Activated T-cell treated with anti-CD3 and anti-CD28 coated beads, Interleukin-2, amount 50 U/mL, for 24 hours (primary cell): ENCODE data around the gene SLC35A4.

ENCODE experiments used
- DNase-seq: peaks from one replicate; pipeline ENCODE4 v3.0.0-alpha.2; 2020
- H3K27ac Mint-ChIP-seq: 2 replicates; pipeline ENCODE4 v1.8.0; 2020; ENCODE audit warnings: mild to moderate bottlenecking, mixed read lengths
- H3K27me3 Mint-ChIP-seq: 2 replicates; pipeline ENCODE4 v1.8.0; 2020; ENCODE audit warnings: mixed read lengths
- H3K36me3 Mint-ChIP-seq: 2 replicates; pipeline ENCODE4 v1.8.0; 2020; ENCODE audit warnings: low read depth, mixed read lengths
- H3K4me1 Mint-ChIP-seq: 2 replicates; pipeline ENCODE4 v1.8.0; 2020; ENCODE audit warnings: low read depth, mixed read lengths
- H3K4me3 Mint-ChIP-seq: 2 replicates; pipeline ENCODE4 v1.8.0; 2020; ENCODE audit warnings: mild to moderate bottlenecking, moderate library complexity, mixed read lengths
- H3K9me3 Mint-ChIP-seq: 2 replicates; pipeline ENCODE4 v1.8.0; 2020; ENCODE audit warnings: mixed read lengths

SLC35A4 gene

GRCh38 chr5:140551872-140552271 is 12.8 kb upstream of the SLC35A4 start:
- Mint-ChIP-seq H3K9me3 (no peaks in the 10 kb centered on the region), H3K36me3 (peaks cover 88% of the 10 kb centered on the region), H3K27ac (peak overlapping the region; percentile 92)

GRCh38 chr5:140553657-140554056 is 11.0 kb upstream of the SLC35A4 start:
- H3K4me1 Mint-ChIP-seq = peaks cover 82% of the 10 kb centered on the region
- peaks cover 83% of the 10 kb centered on the region for H3K36me3 Mint-ChIP-seq
- H3K27me3 Mint-ChIP-seq = no peaks in the 10 kb centered on the region
- peak overlapping the region; percentile 92 for H3K27ac Mint-ChIP-seq
- H3K9me3 Mint-ChIP-seq = no peaks in the 10 kb centered on the region
- no peak for DNase-seq
- peak overlapping the region; percentile 91 for H3K4me3 Mint-ChIP-seq

More at GRCh38 chr5:140551872-140552271, 12.8 kb upstream of the SLC35A4 start:
- H3K27me3 Mint-ChIP-seq = no peaks in the 10 kb centered on the region
- H3K4me1 Mint-ChIP-seq = peaks cover 91% of the 10 kb centered on the region
- DNase-seq = no peak
- H3K4me3 Mint-ChIP-seq = no peak overlapping the region

- Mint-ChIP-seq H3K36me3 (peaks cover 75% of the 10 kb centered on the region), H3K9me3 (no peaks in the 10 kb centered on the region), H3K4me1 (peaks cover 74% of the 10 kb centered on the region), H3K27me3 (no peaks in the 10 kb centered on the region), H3K27ac (peak overlapping the region; percentile 92), H3K4me3 (peak overlapping the region; percentile 91)
- no peak for DNase-seq
Observed at GRCh38 chr5:140554454-140554853, 10.2 kb upstream of the SLC35A4 start.

GRCh38 chr5:140555747-140556312 is 8.8 kb upstream of the SLC35A4 start:
- peak overlapping the region; percentile 91 for H3K4me3 Mint-ChIP-seq
- H3K27ac Mint-ChIP-seq = peak overlapping the region; percentile 92
- no peak for DNase-seq
- H3K27me3 Mint-ChIP-seq = no peaks in the 10 kb centered on the region
- H3K36me3 Mint-ChIP-seq = peaks cover 61% of the 10 kb centered on the region
- H3K4me1 Mint-ChIP-seq = peaks cover 63% of the 10 kb centered on the region
- H3K9me3 Mint-ChIP-seq = no peaks in the 10 kb centered on the region

GRCh38 chr5:140556438-140556837 is 8.2 kb upstream of the SLC35A4 start:
- Mint-ChIP-seq H3K9me3 (no peaks in the 10 kb centered on the region), H3K27ac (peak overlapping the region; percentile 92), H3K4me3 (peak overlapping the region; percentile 91), H3K4me1 (peaks cover 59% of the 10 kb centered on the region), H3K27me3 (no peaks in the 10 kb centered on the region), H3K36me3 (peaks cover 55% of the 10 kb centered on the region)
- no peak for DNase-seq

- peaks cover 47% of the 10 kb centered on the region for H3K36me3 Mint-ChIP-seq
- H3K4me1 Mint-ChIP-seq = peaks cover 51% of the 10 kb centered on the region
Observed at GRCh38 chr5:140557136-140557805, 7.4 kb upstream of the SLC35A4 start, which contains the start of gene SRA1. SRA1 (minus strand) TSS chr5:140557473; CDS start chr5:140557452, 21 bp downstream.

GRCh38 chr5:140557965-140558364 is 6.7 kb upstream of the SLC35A4 start:
- Mint-ChIP-seq H3K4me3 (peak overlapping the region; percentile 91), H3K36me3 (peaks cover 40% of the 10 kb centered on the region), H3K9me3 (no peaks in the 10 kb centered on the region), H3K27ac (peak overlapping the region; percentile 92), H3K4me1 (peaks cover 51% of the 10 kb centered on the region), H3K27me3 (no peaks in the 10 kb centered on the region)
- no peak for DNase-seq

More at GRCh38 chr5:140557136-140557805, 7.4 kb upstream of the SLC35A4 start, which contains the start of gene SRA1:
- peak; percentile 92 for DNase-seq
- Mint-ChIP-seq H3K27me3 (no peaks in the 10 kb centered on the region), H3K9me3 (no peaks in the 10 kb centered on the region), H3K27ac (peak within 1 kb of the TSS; percentile 92), H3K4me3 (peak within 1 kb of the TSS; percentile 91)

- no peaks in the 10 kb centered on the region for H3K27me3 Mint-ChIP-seq
- no peak overlapping the region for H3K4me3 Mint-ChIP-seq
- H3K4me1 Mint-ChIP-seq = peaks cover 49% of the 10 kb centered on the region
- H3K27ac Mint-ChIP-seq = peak overlapping the region; percentile 92
- no peak for DNase-seq
- H3K36me3 Mint-ChIP-seq = peaks cover 34% of the 10 kb centered on the region
- H3K9me3 Mint-ChIP-seq = no peaks in the 10 kb centered on the region
Observed at GRCh38 chr5:140558542-140558941, 6.1 kb upstream of the SLC35A4 start.

GRCh38 chr5:140560227-140560626 is 4.4 kb upstream of the SLC35A4 start:
- Mint-ChIP-seq H3K27me3 (no peaks in the 10 kb centered on the region), H3K36me3 (peaks cover 26% of the 10 kb centered on the region), H3K4me1 (peaks cover 37% of the 10 kb centered on the region), H3K4me3 (no peak overlapping the region), H3K9me3 (no peaks in the 10 kb centered on the region), H3K27ac (no peak overlapping the region)
- DNase-seq = no peak

GRCh38 chr5:140561753-140562523 is 2.7 kb upstream of the SLC35A4 start:
- H3K9me3 Mint-ChIP-seq = no peaks in the 10 kb centered on the region
- H3K27ac Mint-ChIP-seq = no peak overlapping the region
- H3K4me1 Mint-ChIP-seq = peaks cover 39% of the 10 kb centered on the region
- H3K4me3 Mint-ChIP-seq = no peak overlapping the region
- peaks cover 25% of the 10 kb centered on the region for H3K36me3 Mint-ChIP-seq
- no peaks in the 10 kb centered on the region for H3K27me3 Mint-ChIP-seq
- DNase-seq = no peak

- Mint-ChIP-seq H3K36me3 (peaks cover 38% of the 10 kb centered on the region), H3K27ac (peak overlapping the region; percentile 98), H3K9me3 (no peaks in the 10 kb centered on the region), H3K4me1 (peaks cover 47% of the 10 kb centered on the region), H3K27me3 (no peaks in the 10 kb centered on the region), H3K4me3 (peak overlapping the region; percentile 97)
- DNase-seq = no peak
Observed at GRCh38 chr5:140563596-140563995, 1.0 kb upstream of the SLC35A4 start.

- DNase-seq = no peak
- H3K4me1 Mint-ChIP-seq = peaks cover 63% of the 10 kb centered on the region
- H3K36me3 Mint-ChIP-seq = peaks cover 49% of the 10 kb centered on the region
- H3K9me3 Mint-ChIP-seq = no peaks in the 10 kb centered on the region
- H3K27me3 Mint-ChIP-seq = no peaks in the 10 kb centered on the region
- peak overlapping the region; percentile 97 for H3K4me3 Mint-ChIP-seq
- peak overlapping the region; percentile 98 for H3K27ac Mint-ChIP-seq
Observed at GRCh38 chr5:140565024-140565779, 574 bp downstream of the SLC35A4 start.

GRCh38 chr5:140565780-140566095 is 1.1 kb downstream of the SLC35A4 start:
- H3K4me1 Mint-ChIP-seq = peaks cover 64% of the 10 kb centered on the region
- H3K36me3 Mint-ChIP-seq = peaks cover 55% of the 10 kb centered on the region
- H3K4me3 Mint-ChIP-seq = peak overlapping the region; percentile 97
- H3K9me3 Mint-ChIP-seq = no peaks in the 10 kb centered on the region
- H3K27me3 Mint-ChIP-seq = no peaks in the 10 kb centered on the region
- no peak for DNase-seq
- H3K27ac Mint-ChIP-seq = peak overlapping the region; percentile 98

GRCh38 chr5:140566665-140567064 is 2.0 kb downstream of the SLC35A4 start:
- Mint-ChIP-seq H3K27me3 (no peaks in the 10 kb centered on the region), H3K4me3 (peak overlapping the region; percentile 97), H3K9me3 (no peaks in the 10 kb centered on the region), H3K4me1 (peaks cover 62% of the 10 kb centered on the region), H3K27ac (peak overlapping the region; percentile 94), H3K36me3 (peaks cover 59% of the 10 kb centered on the region)
- no peak for DNase-seq
